HG03103 (cell line): Measurements from ENCODE around the gene TENT5A.

Experiments
- ATAC-seq: cut with Tn5 transposase; IDR thresholded peaks from one replicate; pipeline ENCODE4 v1.9.1; 2021; ENCODE audit warnings: low read depth; ENCODE audit not compliant: unreplicated experiment

Gene TENT5A

GRCh38 chr6:81720427-81720826 lies 32.1 kb downstream of the TENT5A start:
- ATAC-seq: no peak

DNA sequence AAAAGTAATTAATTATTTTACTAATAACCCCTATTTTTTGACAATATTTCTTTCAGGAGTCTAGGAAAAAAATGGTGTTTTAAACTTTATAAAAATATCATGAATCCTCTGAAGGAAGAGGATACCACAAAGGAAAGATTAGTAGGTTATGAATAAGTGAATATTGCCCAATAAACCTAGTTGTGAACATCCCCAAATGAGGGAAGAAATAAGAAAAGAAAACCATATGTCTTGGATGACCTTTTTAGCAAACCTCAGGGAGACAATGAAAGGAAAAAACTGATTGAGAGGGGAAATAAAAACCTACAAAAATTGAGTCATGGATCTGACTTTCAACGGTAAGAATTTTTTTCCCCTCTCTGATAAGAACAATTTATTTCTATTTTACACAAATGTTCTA lies 34.4 kb downstream of the TENT5A start:
- ATAC-seq: no peak

- no peak for ATAC-seq
Observed at GRCh38 chr6:81714684-81715083, 37.8 kb downstream of the TENT5A start.

- ATAC-seq: no peak
Observed at GRCh38 chr6:81713205-81713604, 39.3 kb downstream of the TENT5A start.

- no peak for ATAC-seq
Observed at GRCh38 chr6:81708113-81708699, 44.3 kb downstream of the TENT5A start.

DNA sequence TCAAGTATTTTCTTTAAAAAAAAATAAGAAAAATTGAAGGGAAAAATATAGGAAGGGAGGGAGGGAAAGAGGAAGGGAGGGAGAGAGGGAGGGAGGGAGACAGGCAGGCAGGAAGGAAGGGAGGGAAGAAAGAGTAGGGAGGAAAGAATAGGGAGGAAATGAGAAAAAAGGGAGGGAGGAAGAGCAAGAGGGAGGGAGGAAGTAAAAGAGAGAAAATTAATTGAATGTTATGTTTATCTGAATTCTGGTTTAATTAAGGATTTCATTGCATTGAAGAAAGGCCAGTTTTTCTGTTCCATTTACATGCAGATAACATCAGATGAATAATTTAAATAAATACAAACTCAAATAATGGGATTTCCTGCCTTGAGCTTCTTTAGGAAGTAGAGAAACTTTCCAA lies 47.8 kb downstream of the TENT5A start:
- ATAC-seq: no peak

DNA sequence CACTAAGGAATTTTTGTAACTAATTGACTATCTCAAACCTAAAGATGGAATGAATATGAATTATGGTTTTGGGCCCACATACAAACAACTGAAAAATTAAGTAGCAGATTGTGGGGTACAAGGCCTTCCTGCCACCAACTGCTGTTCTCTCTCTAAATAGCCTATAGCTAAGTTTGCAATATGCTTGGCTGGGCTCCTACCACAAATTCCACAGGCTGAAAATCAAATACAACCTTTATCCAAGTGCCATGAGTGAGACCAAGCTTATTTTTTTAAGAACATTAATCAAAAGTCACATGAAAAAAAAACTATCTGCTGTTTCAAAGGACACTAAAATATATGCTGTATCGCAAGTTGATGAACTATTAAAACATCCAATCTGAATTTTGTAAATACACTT lies 52.1 kb downstream of the TENT5A start:
- ATAC-seq: no peak

- ATAC-seq: no peak
Observed at GRCh38 chr6:81697559-81697958, 54.9 kb downstream of the TENT5A start.

GRCh38 chr6:81696524-81696923 lies 56.0 kb downstream of the TENT5A start:
- ATAC-seq: no peak
